Activated naive CD4-positive, alpha-beta T cell treated with anti-CD3 and anti-CD28 coated beads for 36 hours (primary cell): ENCODE results near the gene SUPT5H. TPM values are rescaled to one million over a fixed set of nuclear protein-coding genes. Genes with fewer than 3 reads are reported as not detected.

ENCODE experiments used
- CTCF ChIA-PET: fragments of 350-600 bp; sonication (Branson Sonifier 250); formaldehyde crosslinking; loops from one replicate; lab custom pipeline; 2021; ENCODE audit warnings: antibody characterized with exemption; lab: Charles Lee
- DNase-seq: peaks from one replicate; pipeline ENCODE4 v3.0.0-alpha.2; 2020
- H3K27ac Mint-ChIP-seq: one replicate; pipeline ENCODE4 v1.8.0; 2021; ENCODE audit warnings: mild to moderate bottlenecking, mixed read lengths
- H3K27me3 Mint-ChIP-seq: one replicate; pipeline ENCODE4 v1.8.0; 2021; ENCODE audit warnings: low read depth, mixed read lengths
- H3K36me3 Mint-ChIP-seq: one replicate; pipeline ENCODE4 v1.8.0; 2021; ENCODE audit warnings: low read depth, mixed read lengths
- H3K4me1 Mint-ChIP-seq: one replicate; pipeline ENCODE4 v1.8.0; 2021; ENCODE audit warnings: low read depth, mixed read lengths
- H3K4me3 Mint-ChIP-seq: one replicate; pipeline ENCODE4 v1.8.0; 2021; ENCODE audit warnings: mild to moderate bottlenecking, moderate library complexity, mixed read lengths
- H3K9me3 Mint-ChIP-seq: one replicate; pipeline ENCODE4 v1.8.0; 2021; ENCODE audit warnings: mixed read lengths
- intact Hi-C: fragments of 100-400 bp; cut with micrococcal nuclease; formaldehyde crosslinking; loops from one replicate; pipeline ENCODE4 v1.15.1; 2023
- total RNA-seq, 2 experiments: library from RNA; stranded (reverse); gene quantifications; one replicate each; pipeline ENCODE4 v1.2.3, GENCODE V29; 2021

The SUPT5H gene
- total RNA-seq, 2 experiments from 2014 or later, result 129 to 139 TPM

DNA sequence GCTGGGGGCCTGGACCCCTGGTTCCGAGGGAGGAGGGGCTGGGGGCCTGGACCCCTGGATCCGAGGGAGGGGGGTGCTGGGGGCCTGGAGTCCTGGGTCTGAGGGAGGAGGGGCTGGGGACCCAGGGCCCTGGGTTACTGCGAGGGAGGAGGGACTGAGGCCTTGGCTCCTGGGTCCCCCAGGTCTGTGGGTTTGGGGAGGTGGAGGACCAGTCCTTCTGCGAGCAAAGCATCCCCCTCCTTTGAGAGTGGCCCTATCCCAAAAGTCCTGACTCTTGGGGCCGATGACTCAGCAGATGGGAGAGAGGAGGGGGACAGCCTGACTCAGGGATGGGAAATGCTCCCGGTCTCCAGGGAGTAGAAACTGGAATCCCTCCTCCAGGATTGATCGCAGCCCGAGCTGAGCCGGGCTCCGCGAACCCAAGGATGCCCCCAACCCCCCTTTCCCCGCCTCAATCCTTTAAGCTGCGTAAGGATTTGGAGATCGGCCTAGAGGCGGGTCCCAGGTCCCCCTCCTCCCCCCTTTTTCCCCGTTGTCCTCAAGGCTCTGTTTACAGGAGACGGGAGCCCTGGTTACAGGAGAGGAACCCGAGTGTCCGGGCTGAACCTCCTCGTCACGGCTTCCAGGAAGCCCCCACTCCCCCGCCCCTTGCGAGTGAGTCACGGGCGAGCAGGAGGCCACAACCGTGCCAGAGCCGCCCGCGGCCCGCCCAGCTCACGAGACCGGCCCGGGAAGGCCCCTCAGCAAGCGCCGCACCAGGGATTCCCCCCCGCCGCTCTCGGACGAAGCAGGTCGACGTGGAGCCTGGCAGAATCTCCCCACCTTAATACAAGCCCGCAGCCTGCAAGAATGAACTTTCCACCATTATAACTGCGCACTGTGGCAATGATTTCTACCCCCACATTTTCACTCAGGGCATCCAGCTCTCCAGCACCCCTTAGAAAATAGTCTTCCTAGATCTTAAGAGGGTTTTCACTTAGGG is 41.8 kb upstream of the SUPT5H start:
- Mint-ChIP-seq H3K4me3 (peak overlapping the region; percentile 84), H3K36me3 (peaks cover 27% of the 10 kb centered on the region), H3K4me1 (peaks cover 60% of the 10 kb centered on the region), H3K9me3 (no peaks in the 10 kb centered on the region), H3K27me3 (no peaks in the 10 kb centered on the region), H3K27ac (peak overlapping the region; percentile 93)
- CTCF ChIA-PET, result interaction anchor here (0.6 to 4.7 kb wide), 3 partner anchors 8 to 139 kb away, joined by 4 to 45 read pairs (median 4); partner anchors contain the start of gene PLEKHG2
- peak; percentile 99 for DNase-seq
- intact Hi-C loops, result loop anchor here (2.0 to 10.0 kb wide), 3 partner anchors 553 to 1211 kb away; partner anchors contain the start of gene SERTAD1

DNA sequence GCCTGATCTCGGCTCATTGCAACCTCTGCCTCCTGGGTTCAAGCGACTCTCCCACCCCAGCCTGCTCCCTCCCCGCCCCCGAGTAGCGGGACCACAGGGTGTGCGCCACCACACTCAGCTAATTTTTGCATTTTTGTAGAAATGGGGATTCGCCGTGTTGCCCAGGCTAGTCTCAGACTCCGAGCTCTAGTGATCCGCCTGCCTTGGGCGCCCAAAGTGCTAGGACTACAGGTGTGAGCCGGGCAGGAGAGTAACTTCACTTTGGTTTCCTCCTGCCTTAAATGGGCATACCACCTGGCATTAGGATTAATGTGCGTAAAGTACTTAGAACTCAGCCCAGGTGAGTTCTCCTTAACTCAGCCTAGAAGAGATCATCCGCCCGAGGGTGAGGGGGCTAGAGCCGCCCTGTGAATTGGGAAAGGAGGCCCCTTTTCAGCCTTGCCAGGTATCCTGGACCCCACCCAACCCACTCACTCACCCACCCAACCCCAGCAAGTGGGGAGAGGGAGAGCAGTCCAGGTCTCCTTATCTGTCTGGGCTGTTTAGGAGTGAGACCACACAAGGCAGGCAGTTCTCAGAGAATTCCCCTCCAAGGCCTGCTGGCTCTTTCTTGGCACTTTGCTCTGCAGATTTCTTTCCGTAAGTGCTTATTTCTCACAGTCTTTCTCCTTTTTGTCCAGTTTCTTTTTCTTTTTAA is 40.0 kb upstream of the SUPT5H start:
- H3K9me3 Mint-ChIP-seq, result no peaks in the 10 kb centered on the region
- peak; percentile 35 for DNase-seq
- H3K4me3 Mint-ChIP-seq, result peak overlapping the region; percentile 65
- peak overlapping the region; percentile 93 for H3K27ac Mint-ChIP-seq
- no peaks in the 10 kb centered on the region for H3K27me3 Mint-ChIP-seq
- peaks cover 56% of the 10 kb centered on the region for H3K4me1 Mint-ChIP-seq
- H3K36me3 Mint-ChIP-seq, result peaks cover 28% of the 10 kb centered on the region
- intact Hi-C loops, result loop anchor here (2.0 to 10.0 kb wide), 2 partner anchors 555 to 1209 kb away; no protein-coding TSS in a partner anchor
- CTCF ChIA-PET, result interaction anchor here (0.8 to 1.4 kb wide), 3 partner anchors 12 to 46 kb away, joined by 3 to 4 read pairs (median 3); no protein-coding TSS in a partner anchor

DNA sequence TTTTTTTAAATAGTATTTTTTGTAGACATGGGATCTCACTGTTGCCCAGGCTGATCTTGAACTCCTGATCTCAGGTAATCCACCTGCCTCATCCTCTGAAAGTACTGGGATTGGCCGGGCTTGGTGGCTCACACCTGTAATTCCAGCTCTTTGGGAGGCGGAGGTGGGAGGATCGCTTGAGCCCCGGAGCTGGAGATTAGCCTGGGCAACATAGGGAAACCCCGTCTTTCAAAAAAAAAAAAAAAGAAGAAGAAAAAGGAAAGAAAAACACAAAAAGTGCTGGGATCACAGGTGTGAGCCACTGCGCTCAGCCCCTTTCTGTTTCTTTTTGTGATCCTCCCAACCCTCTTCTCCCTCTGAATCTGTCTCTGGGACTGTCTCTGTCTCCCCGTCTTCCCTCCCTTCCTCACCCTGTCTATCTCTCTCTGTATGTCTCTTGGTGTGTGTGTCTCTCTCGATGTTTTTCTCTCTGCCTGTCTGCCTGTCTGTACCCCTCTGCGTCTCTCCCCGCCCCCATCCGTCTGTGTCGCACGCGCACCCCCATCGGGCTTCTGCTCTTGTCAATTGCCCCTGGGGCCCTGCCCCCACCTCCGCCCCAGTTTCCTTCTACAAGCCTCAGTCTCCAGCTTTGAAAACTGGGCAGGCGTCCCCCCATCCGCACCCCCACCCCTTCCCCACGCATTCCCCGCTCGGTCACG is 39.3 kb upstream of the SUPT5H start:
- H3K27ac Mint-ChIP-seq, result peak overlapping the region; percentile 93
- H3K27me3 Mint-ChIP-seq, result no peaks in the 10 kb centered on the region
- peaks cover 57% of the 10 kb centered on the region for H3K4me1 Mint-ChIP-seq
- H3K9me3 Mint-ChIP-seq, result no peaks in the 10 kb centered on the region
- H3K4me3 Mint-ChIP-seq, result peak overlapping the region; percentile 86
- CTCF ChIA-PET, result interaction anchor here (0.8 to 3.7 kb wide), 2 partner anchors 8 to 47 kb away, joined by 3 to 26 read pairs; no protein-coding TSS in a partner anchor
- H3K36me3 Mint-ChIP-seq, result peaks cover 28% of the 10 kb centered on the region
- DNase-seq, result peak; percentile 90
- intact Hi-C loops, result loop anchor here (2.0 to 10.0 kb wide), 2 partner anchors 555 to 1209 kb away; no protein-coding TSS in a partner anchor

DNA sequence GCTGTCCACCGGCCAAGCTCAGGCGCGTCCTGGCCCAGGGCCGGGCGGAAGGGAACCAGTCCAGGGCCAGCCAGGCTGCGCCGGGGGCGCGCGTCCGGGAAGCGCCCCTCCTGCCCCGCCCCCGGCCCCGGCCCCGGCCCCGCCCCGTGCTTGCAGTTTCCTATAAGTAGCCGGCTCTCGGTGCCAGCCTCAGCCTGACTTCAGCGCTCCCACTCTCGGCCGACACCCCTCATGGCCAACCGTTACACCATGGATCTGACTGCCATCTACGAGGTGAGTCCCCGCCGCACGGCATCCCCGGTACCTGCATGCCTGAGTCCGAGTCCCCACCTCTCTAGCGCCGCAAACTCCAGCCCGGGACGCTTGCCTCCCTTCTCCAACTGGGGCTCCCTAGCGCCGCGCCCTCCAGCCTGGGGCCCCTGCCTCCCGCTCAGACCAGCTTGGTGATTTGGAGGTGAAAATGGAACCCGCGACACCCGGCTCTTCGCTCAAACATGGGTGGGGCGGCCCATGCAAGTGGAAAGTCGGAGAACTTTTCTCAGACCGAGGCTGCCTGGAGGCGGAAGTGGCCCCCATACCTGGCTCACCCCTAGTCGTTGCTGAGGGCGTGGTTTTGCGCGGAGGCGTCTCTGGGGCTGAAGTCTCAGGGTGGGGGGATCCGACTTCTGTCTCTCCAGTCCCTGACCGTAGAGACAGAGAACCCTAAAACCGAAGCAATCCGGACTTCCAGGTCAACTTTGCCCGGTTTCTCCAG is 38.5 kb upstream of the SUPT5H start, which contains the start of gene ZFP36:
ZFP36 (plus strand) TSS at position 192 of the 754 bp plus-strand sequence; CDS start at position 250, 58 bp downstream.
- Mint-ChIP-seq H3K27me3 (no peaks in the 10 kb centered on the region), H3K9me3 (no peaks in the 10 kb centered on the region), H3K4me3 (peak within 1 kb of the TSS; percentile 97), H3K36me3 (peaks cover 28% of the 10 kb centered on the region), H3K27ac (peak within 1 kb of the TSS; percentile 98), H3K4me1 (peaks cover 55% of the 10 kb centered on the region)
- CTCF ChIA-PET, result interaction anchor here (3.7 kb wide), 1 partner anchor 9 kb away, joined by 26 read pairs; no protein-coding TSS in a partner anchor
- intact Hi-C loops, result loop anchor here (10.0 kb wide), 1 partner anchor 1208 kb away; no protein-coding TSS in a partner anchor
- peak; percentile 87 for DNase-seq

DNA sequence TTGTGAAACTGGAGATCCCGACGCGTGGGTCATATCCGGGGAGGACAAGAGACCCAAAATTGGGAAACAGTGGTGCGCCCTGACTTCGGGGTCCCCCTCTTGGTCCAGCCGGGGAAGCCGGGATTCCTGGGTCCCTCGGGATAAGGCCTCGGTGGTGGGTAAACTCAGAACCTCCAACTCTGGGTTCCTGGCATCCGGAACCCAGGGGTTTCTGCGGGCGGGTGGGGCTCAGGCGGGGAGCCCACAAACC is 38.0 kb upstream of the SUPT5H start:
- no peak for DNase-seq
- peaks cover 52% of the 10 kb centered on the region for H3K4me1 Mint-ChIP-seq

DNA sequence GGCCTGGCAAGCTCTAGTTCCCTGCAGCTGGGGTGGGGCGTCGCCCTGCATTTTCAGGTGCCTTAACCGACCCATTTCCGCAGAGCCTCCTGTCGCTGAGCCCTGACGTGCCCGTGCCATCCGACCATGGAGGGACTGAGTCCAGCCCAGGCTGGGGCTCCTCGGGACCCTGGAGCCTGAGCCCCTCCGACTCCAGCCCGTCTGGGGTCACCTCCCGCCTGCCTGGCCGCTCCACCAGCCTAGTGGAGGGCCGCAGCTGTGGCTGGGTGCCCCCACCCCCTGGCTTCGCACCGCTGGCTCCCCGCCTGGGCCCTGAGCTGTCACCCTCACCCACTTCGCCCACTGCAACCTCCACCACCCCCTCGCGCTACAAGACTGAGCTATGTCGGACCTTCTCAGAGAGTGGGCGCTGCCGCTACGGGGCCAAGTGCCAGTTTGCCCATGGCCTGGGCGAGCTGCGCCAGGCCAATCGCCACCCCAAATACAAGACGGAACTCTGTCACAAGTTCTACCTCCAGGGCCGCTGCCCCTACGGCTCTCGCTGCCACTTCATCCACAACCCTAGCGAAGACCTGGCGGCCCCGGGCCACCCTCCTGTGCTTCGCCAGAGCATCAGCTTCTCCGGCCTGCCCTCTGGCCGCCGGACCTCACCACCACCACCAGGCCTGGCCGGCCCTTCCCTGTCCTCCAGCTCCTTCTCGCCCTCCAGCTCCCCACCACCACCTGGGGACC is 37.6 kb upstream of the SUPT5H start:
- peaks cover 47% of the 10 kb centered on the region for H3K4me1 Mint-ChIP-seq
- H3K36me3 Mint-ChIP-seq, result peaks cover 29% of the 10 kb centered on the region
- DNase-seq, result peak; percentile 75
- H3K4me3 Mint-ChIP-seq, result peak overlapping the region; percentile 97
- H3K9me3 Mint-ChIP-seq, result no peaks in the 10 kb centered on the region
- intact Hi-C loops, result loop anchor here (10.0 kb wide), 1 partner anchor 1207 kb away; no protein-coding TSS in a partner anchor
- peak overlapping the region; percentile 98 for H3K27ac Mint-ChIP-seq
- H3K27me3 Mint-ChIP-seq, result peaks cover 2% of the 10 kb centered on the region
- CTCF ChIA-PET, result interaction anchor here (0.6 to 3.7 kb wide), 4 partner anchors 10 to 357 kb away, joined by 3 to 26 read pairs (median 3); partner anchors contain the start of gene RPS16

More for the DNA sequence above, 38.0 kb upstream of the SUPT5H start:
- Mint-ChIP-seq H3K4me3 (peak overlapping the region; percentile 97), H3K36me3 (peaks cover 30% of the 10 kb centered on the region), H3K27me3 (peaks cover 2% of the 10 kb centered on the region), H3K9me3 (no peaks in the 10 kb centered on the region), H3K27ac (peak overlapping the region; percentile 98)
- CTCF ChIA-PET, result interaction anchor here (0.6 to 3.7 kb wide), 2 partner anchors 10 to 357 kb away, joined by 3 to 26 read pairs; no protein-coding TSS in a partner anchor
- intact Hi-C loops, result loop anchor here (10.0 kb wide), 1 partner anchor 1207 kb away; no protein-coding TSS in a partner anchor

DNA sequence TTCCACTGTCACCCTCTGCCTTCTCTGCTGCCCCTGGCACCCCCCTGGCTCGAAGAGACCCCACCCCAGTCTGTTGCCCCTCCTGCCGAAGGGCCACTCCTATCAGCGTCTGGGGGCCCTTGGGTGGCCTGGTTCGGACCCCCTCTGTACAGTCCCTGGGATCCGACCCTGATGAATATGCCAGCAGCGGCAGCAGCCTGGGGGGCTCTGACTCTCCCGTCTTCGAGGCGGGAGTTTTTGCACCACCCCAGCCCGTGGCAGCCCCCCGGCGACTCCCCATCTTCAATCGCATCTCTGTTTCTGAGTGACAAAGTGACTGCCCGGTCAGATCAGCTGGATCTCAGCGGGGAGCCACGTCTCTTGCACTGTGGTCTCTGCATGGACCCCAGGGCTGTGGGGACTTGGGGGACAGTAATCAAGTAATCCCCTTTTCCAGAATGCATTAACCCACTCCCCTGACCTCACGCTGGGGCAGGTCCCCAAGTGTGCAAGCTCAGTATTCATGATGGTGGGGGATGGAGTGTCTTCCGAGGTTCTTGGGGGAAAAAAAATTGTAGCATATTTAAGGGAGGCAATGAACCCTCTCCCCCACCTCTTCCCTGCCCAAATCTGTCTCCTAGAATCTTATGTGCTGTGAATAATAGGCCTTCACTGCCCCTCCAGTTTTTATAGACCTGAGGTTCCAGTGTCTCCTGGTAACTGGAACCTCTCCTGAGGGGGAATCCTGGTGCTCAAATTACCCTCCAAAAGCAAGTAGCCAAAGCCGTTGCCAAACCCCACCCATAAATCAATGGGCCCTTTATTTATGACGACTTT is 36.8 kb upstream of the SUPT5H start:
- H3K9me3 Mint-ChIP-seq, result no peaks in the 10 kb centered on the region
- peak overlapping the region; percentile 98 for H3K27ac Mint-ChIP-seq
- DNase-seq, result peak; percentile 45
- intact Hi-C loops, result loop anchor here (10.0 kb wide), 1 partner anchor 1206 kb away; no protein-coding TSS in a partner anchor
- peak overlapping the region; percentile 97 for H3K4me3 Mint-ChIP-seq
- CTCF ChIA-PET, result interaction anchor here (0.6 to 3.7 kb wide), 3 partner anchors 11 to 27 kb away, joined by 3 to 26 read pairs (median 3); partner anchors contain the start of gene RPS16
- peaks cover 2% of the 10 kb centered on the region for H3K27me3 Mint-ChIP-seq
- H3K36me3 Mint-ChIP-seq, result peaks cover 29% of the 10 kb centered on the region
- peaks cover 47% of the 10 kb centered on the region for H3K4me1 Mint-ChIP-seq

DNA sequence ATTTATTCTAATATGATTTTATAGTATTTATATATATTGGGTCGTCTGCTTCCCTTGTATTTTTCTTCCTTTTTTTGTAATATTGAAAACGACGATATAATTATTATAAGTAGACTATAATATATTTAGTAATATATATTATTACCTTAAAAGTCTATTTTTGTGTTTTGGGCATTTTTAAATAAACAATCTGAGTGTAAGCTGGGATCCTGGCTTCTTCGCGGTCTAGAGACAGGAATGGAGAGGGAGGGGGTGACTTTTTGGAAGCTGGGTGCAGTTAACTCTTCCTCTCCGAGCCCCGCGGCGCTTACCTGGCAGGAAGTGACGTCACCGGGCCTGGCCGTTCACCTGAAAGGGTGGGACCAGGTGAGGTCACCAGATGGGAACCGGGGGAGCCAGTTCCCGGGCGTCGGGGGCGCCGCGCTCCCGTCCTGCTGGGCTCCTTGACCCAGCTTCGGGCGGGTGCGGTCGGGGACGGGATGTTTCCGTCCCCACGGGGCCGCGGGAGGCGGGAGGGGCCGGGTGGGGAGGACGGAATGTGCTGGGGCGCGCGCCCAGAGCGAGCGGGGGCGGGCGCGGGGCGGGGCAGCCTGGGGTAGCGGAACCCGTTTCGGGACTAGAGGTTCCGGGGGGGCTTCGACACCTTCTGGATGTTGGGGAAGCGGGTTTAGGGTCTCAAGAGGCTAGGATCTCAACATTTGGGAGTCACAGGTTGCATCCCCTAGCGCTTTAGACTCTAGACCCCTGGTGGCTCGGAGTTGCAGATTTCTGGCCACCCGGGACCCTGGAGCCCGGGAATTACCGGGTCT is 36.0 kb upstream of the SUPT5H start:
- intact Hi-C loops, result loop anchor here (10.0 kb wide), 1 partner anchor 1205 kb away; no protein-coding TSS in a partner anchor
- CTCF ChIA-PET, result interaction anchor here (1.4 to 3.7 kb wide), 2 partner anchors 12 to 26 kb away, joined by 3 to 26 read pairs; partner anchors contain the start of gene RPS16

More for the DNA sequence above, 36.0 kb upstream of the SUPT5H start:
- no peaks in the 10 kb centered on the region for H3K9me3 Mint-ChIP-seq
- H3K4me3 Mint-ChIP-seq, result peak overlapping the region; percentile 97
- peak; percentile 95 for DNase-seq
- peaks cover 2% of the 10 kb centered on the region for H3K27me3 Mint-ChIP-seq
- peaks cover 50% of the 10 kb centered on the region for H3K4me1 Mint-ChIP-seq
- peak overlapping the region; percentile 98 for H3K27ac Mint-ChIP-seq
- H3K36me3 Mint-ChIP-seq, result peaks cover 29% of the 10 kb centered on the region
